Stimulated activated CD8-positive, alpha-beta memory T cell treated with anti-CD3 and anti-CD28 coated beads, Interleukin-7, amount 100 ng/mL, for 1 hour (primary cell): ENCODE measurements around the gene ABHD8.

Experiments used
- DNase-seq, 2 donors: peaks; one replicate each; pipeline ENCODE4 v3.0.0-alpha.2; 2020; ENCODE audit warnings: low read depth in 2 of 2

The ABHD8 gene

GRCh38 chr19:17303167-17303939 lies at the start of gene ABHD8:
Gene ABHD8 (minus strand): TSS chr19:17303425. CDS start chr19:17301616, 1,809 bp downstream.
- DNase-seq = peak; percentile 82 to 89

GRCh38 chr19:17352608-17353280 lies 49.5 kb upstream of the ABHD8 start:
- DNase-seq = no peak

GRCh38 chr19:17351815-17352435 lies 48.7 kb upstream of the ABHD8 start:
- no peak for DNase-seq

GRCh38 chr19:17348700-17349099 lies 45.5 kb upstream of the ABHD8 start:
- no peak for DNase-seq

GRCh38 chr19:17347877-17348276 lies 44.7 kb upstream of the ABHD8 start:
- DNase-seq = no peak

GRCh38 chr19:17347361-17347760 lies 44.1 kb upstream of the ABHD8 start:
- DNase-seq = no peak

- peak; percentile 53 to 69 for DNase-seq
Measured at GRCh38 chr19:17346109-17346671, 43.0 kb upstream of the ABHD8 start.

GRCh38 chr19:17341845-17342244 lies 38.6 kb upstream of the ABHD8 start:
- no peak for DNase-seq

GRCh38 chr19:17341386-17341785 lies 38.2 kb upstream of the ABHD8 start:
- no peak for DNase-seq

GRCh38 chr19:17340871-17341357 lies 37.7 kb upstream of the ABHD8 start:
- DNase-seq = no peak

- no peak for DNase-seq
Measured at GRCh38 chr19:17340302-17340870, 37.2 kb upstream of the ABHD8 start.

- DNase-seq = no peak
Measured at GRCh38 chr19:17339088-17339741, 36.0 kb upstream of the ABHD8 start.

GRCh38 chr19:17338433-17339078 lies 35.3 kb upstream of the ABHD8 start:
- DNase-seq = no peak

- no peak for DNase-seq
Measured at GRCh38 chr19:17337675-17338432, 34.6 kb upstream of the ABHD8 start.

GRCh38 chr19:17336872-17337674 lies 33.8 kb upstream of the ABHD8 start, which contains the start of gene GTPBP3:
Gene GTPBP3 (plus strand): TSS chr19:17337553. CDS start chr19:17337612, 59 bp downstream.
- DNase-seq = peak; percentile 82 to 89

GRCh38 chr19:17335575-17335974 lies 32.4 kb upstream of the ABHD8 start:
- DNase-seq = no peak

- peak; percentile 88 to 92 for DNase-seq
Measured at GRCh38 chr19:17334414-17335409, 31.5 kb upstream of the ABHD8 start, which contains the start of gene ANO8. Gene ANO8 (minus strand): TSS chr19:17334855. CDS start chr19:17334670, 185 bp downstream.
